Uterus (tissue), 4 donors: Measurements from ENCODE around the gene BABAM2. TPM values are rescaled to one million over a fixed set of nuclear protein-coding genes. Genes with fewer than 3 reads are reported as not detected.
"Not testable (repeated sequence)": the region's sequence is repeated elsewhere in the genome, so short reads cannot be mapped to it uniquely, and the experiment has no call there.

Experiments
- DNase-seq, 2 donors: peaks; one replicate each; pipeline ENCODE4 v3.0.0-alpha.2; 2019 to 2020
- H3K27ac ChIP-seq, 2 donors: fragments of 200-600 bp; sonication (generic); 1 replicate in 1 of 2; 2 replicates in 1 of 2; pipeline ENCODE4 v1.5.1; 2016 to 2018
- H3K27me3 ChIP-seq, 2 donors: fragments of 200-600 bp; sonication (generic); one replicate each; pipeline ENCODE4 v1.5.1; 2018 to 2019; ENCODE audit warnings: control low read depth in 1 of 2
- H3K36me3 ChIP-seq, 2 donors: fragments of 200-600 bp; sonication (generic); one replicate each; pipeline ENCODE4 v1.5.1; 2019; ENCODE audit warnings: control low read depth in 1 of 2
- H3K4me1 ChIP-seq, 2 donors: fragments of 200-600 bp; sonication (generic); one replicate each; pipeline ENCODE4 v1.5.1; 2018 to 2019; ENCODE audit warnings: control low read depth in 1 of 2
- H3K4me3 ChIP-seq, 2 donors: fragments of 200-600 bp; sonication (generic); 1 replicate in 1 of 2; 2 replicates in 1 of 2; pipeline ENCODE4 v1.5.1; 2018 to 2019; ENCODE audit warnings: mild to moderate bottlenecking in 1 of 2
- H3K9me3 ChIP-seq, 2 donors: fragments of 200-600 bp; sonication (generic); one replicate each; pipeline ENCODE4 v1.5.1; 2019; ENCODE audit warnings: control low read depth in 1 of 2
- CTCF ChIP-seq, 4 experiments: fragments of 200-600 bp in 2 of 4; fragments of 450-650 bp in 2 of 4; sonication (generic) in 2 of 4; IDR thresholded peaks; one replicate each; pipeline ENCODE4 v1.5.1; 2016 to 2019; ENCODE audit warnings: antibody characterized with exemption in 4 of 4, mild to moderate bottlenecking in 2 of 4, moderate library complexity in 1 of 4
- POLR2A ChIP-seq, 2 donors: fragments of 450-650 bp; IDR thresholded peaks; one replicate each; pipeline ENCODE4 v1.6.1; 2016; ENCODE audit warnings: antibody characterized with exemption in 2 of 2, mild to moderate bottlenecking in 1 of 2, moderate library complexity in 1 of 2
- intact Hi-C: fragments of 100-400 bp; cut with DNase I; formaldehyde crosslinking; loops from one replicate; pipeline ENCODE4 v1.15.1; 2023; ENCODE audit warnings: low total_unique reads
- total RNA-seq, 4 donors: library from RNA; depleted of rRNA in 3 of 4; stranded (reverse); fragments of >200 nt in 3 of 4; gene quantifications; one replicate each; pipeline versions ENCODE4 v1.1.0 to v1.2.4, GENCODE V29; 2014 to 2023
- donor health status: DM: yes; HTN: yes; CAD: no.

BABAM2 gene
- total RNA-seq, 4 donors from 2014 or later, result 24.1 to 62.1 (median 32.5) TPM

- no peak for DNase-seq
- Histone ChIP-seq H3K36me3 (no peaks in the 10 kb centered on the region), H3K4me1 (peaks cover 0 to 5% of the 10 kb centered on the region in 2 donors), H3K27me3 (no peaks in the 10 kb centered on the region), H3K4me3 (no peak overlapping the region), H3K27ac (peak overlapping the region; percentile 2 to 5), H3K9me3 (no peaks in the 10 kb centered on the region)
- intact Hi-C loops, result no loop called here
- no peak for TF ChIP-seq POLR2A (IDR thresholded peaks at IDR 0.05)
- TF ChIP-seq CTCF (IDR thresholded peaks at IDR 0.05), result no peak
Measured at GRCh38 chr2:28327956-28328922, 437.7 kb downstream of the BABAM2 start.

- DNase-seq, result no peak
- peaks cover 0 to 5% of the 10 kb centered on the region in 2 donors for H3K4me1 ChIP-seq
- H3K36me3 ChIP-seq, result no peaks in the 10 kb centered on the region
- H3K9me3 ChIP-seq, result no peaks in the 10 kb centered on the region
- no peaks in the 10 kb centered on the region for H3K27me3 ChIP-seq
- H3K4me3 ChIP-seq, result no peak overlapping the region
- intact Hi-C loops, result no loop called here
- H3K27ac ChIP-seq, result no peak overlapping the region
- TF ChIP-seq POLR2A (IDR thresholded peaks at IDR 0.05), result no peak
- no peak for TF ChIP-seq CTCF (IDR thresholded peaks at IDR 0.05)
Measured at GRCh38 chr2:28329184-28329583, 438.7 kb downstream of the BABAM2 start.

- H3K4me1 ChIP-seq, intact Hi-C loops, H3K4me3 ChIP-seq, H3K9me3 ChIP-seq, H3K36me3 ChIP-seq, H3K27ac ChIP-seq, H3K27me3 ChIP-seq, DNase-seq: not testable (repeated sequence)
Measured at GRCh38 chr2:28330722-28331121, 440.2 kb downstream of the BABAM2 start.

- H3K9me3 ChIP-seq, H3K27ac ChIP-seq, H3K4me1 ChIP-seq, DNase-seq, intact Hi-C loops, H3K36me3 ChIP-seq, H3K4me3 ChIP-seq, H3K27me3 ChIP-seq: not testable (repeated sequence)
Measured at GRCh38 chr2:28331797-28332196, 441.3 kb downstream of the BABAM2 start.

- Histone ChIP-seq H3K27me3 (no peaks in the 10 kb centered on the region), H3K36me3 (no peaks in the 10 kb centered on the region), H3K4me3 (no peak overlapping the region), H3K27ac (no peak overlapping the region), H3K4me1 (no peaks in the 10 kb centered on the region), H3K9me3 (no peaks in the 10 kb centered on the region)
- DNase-seq, result no peak
- intact Hi-C loops, result no loop called here
- TF ChIP-seq CTCF (IDR thresholded peaks at IDR 0.05) (no peak), POLR2A (IDR thresholded peaks at IDR 0.05) (no peak)
Measured at GRCh38 chr2:28332696-28333095, 442.2 kb downstream of the BABAM2 start.
